CD4-positive, CD25-positive, alpha-beta regulatory T cell (primary cell): Measurements from ENCODE around the gene MAPK8. TPM values are rescaled to one million over a fixed set of nuclear protein-coding genes. Genes with fewer than 3 reads are reported as not detected.
A peak's percentile ranks its signal among the peaks of the same experiment; 100 is the strongest.

Experiments used
- ATAC-seq, 2 donors: fragments of 150-1000 bp; cut with Tn5 transposase; one replicate each; pipeline ENCODE4 v1.10.0; 2021; ENCODE audit warnings: low read depth in 2 of 2, moderate number of reproducible peaks in 2 of 2, moderate library complexity in 1 of 2
- DNase-seq, 3 donors: peaks; one replicate each; pipeline versions ENCODE4 v3.0.0 to v3.0.0-alpha.2; 2012 to 2022; ENCODE audit warnings: mixed read lengths in 1 of 3
- H3K27ac ChIP-seq: one replicate; pipeline ENCODE4 v1.7.0; 2013; ENCODE audit warnings: mild to moderate bottlenecking, low read length; ENCODE audit not compliant: insufficient read depth, poor library complexity, severe bottlenecking
- H3K27me3 ChIP-seq: one replicate; pipeline ENCODE4 v1.7.0; 2013; ENCODE audit warnings: low read length; ENCODE audit not compliant: control insufficient read depth, insufficient read depth
- H3K36me3 ChIP-seq: one replicate; pipeline ENCODE4 v1.7.0; 2013; ENCODE audit warnings: mild to moderate bottlenecking, low read length, moderate library complexity; ENCODE audit not compliant: control insufficient read depth, insufficient read depth
- H3K4me1 ChIP-seq: 2 replicates; pipeline ENCODE4 v1.7.0; 2013; ENCODE audit warnings: mild to moderate bottlenecking, low read length; ENCODE audit not compliant: insufficient read depth, control insufficient read depth, poor library complexity, severe bottlenecking
- H3K4me3 ChIP-seq: one replicate; pipeline ENCODE4 v1.7.0; 2013; ENCODE audit warnings: low read depth, mild to moderate bottlenecking, low read length, moderate library complexity
- H3K9me3 ChIP-seq, 2 experiments: 1 replicate in 1 of 2; 2 replicates in 1 of 2; pipeline ENCODE4 v1.7.0; 2013; ENCODE audit warnings: low read length in 2 of 2, mild to moderate bottlenecking in 1 of 2, moderate library complexity in 1 of 2; ENCODE audit not compliant: control insufficient read depth in 2 of 2
- H3K27ac Mint-ChIP-seq, 3 donors: one replicate each; pipeline ENCODE4 v1.8.0; 2020 to 2022; ENCODE audit warnings: mild to moderate bottlenecking in 3 of 3, mixed read lengths in 3 of 3, moderate library complexity in 2 of 3
- H3K27me3 Mint-ChIP-seq: one replicate; pipeline ENCODE4 v1.8.0; 2022; ENCODE audit warnings: mild to moderate bottlenecking, mixed read lengths
- H3K36me3 Mint-ChIP-seq: one replicate; pipeline ENCODE4 v1.8.0; 2020; ENCODE audit warnings: mixed read lengths
- H3K4me1 Mint-ChIP-seq, 4 donors: one replicate each; pipeline ENCODE4 v1.8.0; 2020 to 2022; ENCODE audit warnings: mixed read lengths in 4 of 4, mild to moderate bottlenecking in 1 of 4
- H3K4me3 Mint-ChIP-seq, 4 donors: one replicate each; pipeline ENCODE4 v1.8.0; 2020 to 2022; ENCODE audit warnings: mild to moderate bottlenecking in 4 of 4, mixed read lengths in 4 of 4, moderate library complexity in 3 of 4
- H3K9me3 Mint-ChIP-seq, 7 donors: one replicate each; pipeline ENCODE4 v1.8.0; 2020 to 2022; ENCODE audit warnings: mixed read lengths in 7 of 7, mild to moderate bottlenecking in 3 of 7, moderate library complexity in 2 of 7
- polyA plus RNA-seq, 4 donors: library from polyadenylated mRNA; unstranded; fragments of 300-500 nt; fragmentation: Illumina TruSeq; gene quantifications; one replicate each; pipeline ENCODE4 v1.2.3, GENCODE V29; 2021
- total RNA-seq: library from RNA; stranded (reverse); gene quantifications from one replicate; pipeline ENCODE4 v1.2.3, GENCODE V29; 2022

Gene MAPK8
- total and polyA plus RNA-seq, 5 donors from 2014 or later, result 19.8 to 34.5 (median 22.9) TPM

DNA sequence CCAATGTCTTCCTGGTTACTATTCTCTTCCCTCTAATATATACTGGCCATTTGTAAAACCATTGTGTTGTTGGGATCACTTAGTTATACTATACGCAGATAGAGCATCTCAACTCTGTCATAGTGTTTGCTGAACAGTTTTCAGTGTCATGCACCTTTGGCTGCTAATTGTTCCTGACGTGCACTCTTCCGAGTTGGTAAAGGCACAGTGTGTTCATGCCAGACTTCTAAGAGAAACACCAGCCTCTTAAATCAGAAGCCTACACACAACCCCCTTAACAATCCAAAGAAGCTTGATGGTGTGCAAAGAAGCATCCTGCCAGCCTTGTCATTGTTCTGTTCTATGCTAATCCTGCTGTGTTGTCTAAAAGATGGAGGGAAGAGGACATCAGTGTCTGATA lies 131.1 kb downstream of the MAPK8 start:
- Mint-ChIP-seq H3K27me3 (no peaks in the 10 kb centered on the region), H3K4me3 (no peak overlapping the region), H3K36me3 (peaks cover 23% of the 10 kb centered on the region), H3K27ac (no peak overlapping the region), H3K4me1 (no peaks in the 10 kb centered on the region), H3K9me3 (no peaks in the 10 kb centered on the region)
- ATAC-seq (no peak), DNase-seq (no peak)
- Histone ChIP-seq H3K4me1 (no peaks in the 10 kb centered on the region), H3K27ac (no peak overlapping the region), H3K9me3 (no peaks in the 10 kb centered on the region), H3K27me3 (no peaks in the 10 kb centered on the region), H3K4me3 (no peak overlapping the region), H3K36me3 (peaks cover 14% of the 10 kb centered on the region)

DNA sequence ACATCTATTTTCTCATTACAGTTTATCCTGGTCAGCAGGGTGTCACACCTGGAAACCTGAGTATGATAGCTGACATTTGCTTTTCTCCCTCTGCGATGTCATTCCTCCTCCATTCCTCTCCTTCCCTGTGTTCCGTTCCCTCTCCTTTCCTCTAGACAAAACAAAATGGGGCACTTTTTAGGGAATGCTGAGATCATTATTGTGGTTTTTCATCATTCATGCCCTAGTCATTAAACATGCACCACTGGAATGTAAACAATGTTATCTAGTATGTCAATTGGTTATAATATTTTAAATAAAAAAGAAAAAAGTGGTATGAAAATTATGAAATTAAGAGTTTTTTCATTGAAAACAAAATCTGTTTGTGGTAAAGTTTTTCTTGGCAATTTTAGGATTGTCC lies 132.6 kb downstream of the MAPK8 start:
- Mint-ChIP-seq H3K9me3 (no peaks in the 10 kb centered on the region), H3K27me3 (no peaks in the 10 kb centered on the region), H3K27ac (peak overlapping the region in 1 of 3 donors; percentile 87), H3K36me3 (peaks cover 16% of the 10 kb centered on the region), H3K4me1 (peaks cover 0 to 5% (median 0%) of the 10 kb centered on the region in 4 donors), H3K4me3 (no peak overlapping the region)
- no peaks in the 10 kb centered on the region for H3K4me1 ChIP-seq
- H3K27ac ChIP-seq, result no peak overlapping the region
- ATAC-seq (no peak), DNase-seq (no peak)
- no peaks in the 10 kb centered on the region for H3K27me3 ChIP-seq
- no peak overlapping the region for H3K4me3 ChIP-seq
- peaks cover 8% of the 10 kb centered on the region for H3K36me3 ChIP-seq
- no peaks in the 10 kb centered on the region for H3K9me3 ChIP-seq

DNA sequence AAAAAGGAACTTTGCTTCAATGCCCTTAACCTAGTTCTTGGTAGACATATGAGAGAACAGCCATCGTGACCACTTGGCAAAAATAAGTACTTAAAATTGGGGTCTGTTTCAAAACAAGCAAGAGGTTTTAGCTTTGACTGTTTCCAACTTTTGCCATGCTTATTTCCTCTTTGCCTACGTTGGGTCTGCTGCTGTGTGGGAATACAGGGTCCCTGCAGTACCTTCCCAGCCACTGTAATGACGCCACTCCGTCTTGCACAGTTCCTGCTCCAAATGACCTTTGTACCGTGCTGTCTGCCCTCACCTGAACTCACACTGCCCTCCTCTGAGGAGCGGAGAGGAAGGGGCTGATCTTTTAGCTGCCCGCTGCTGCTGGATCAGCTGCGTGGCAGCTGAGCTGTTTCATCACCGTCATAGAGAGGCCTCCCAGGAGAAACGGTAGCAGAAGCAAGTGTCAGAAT lies 133.1 kb downstream of the MAPK8 start:
- H3K36me3 Mint-ChIP-seq, result peaks cover 11% of the 10 kb centered on the region
- ATAC-seq, result no peak
- no peaks in the 10 kb centered on the region for H3K9me3 Mint-ChIP-seq

DNA sequence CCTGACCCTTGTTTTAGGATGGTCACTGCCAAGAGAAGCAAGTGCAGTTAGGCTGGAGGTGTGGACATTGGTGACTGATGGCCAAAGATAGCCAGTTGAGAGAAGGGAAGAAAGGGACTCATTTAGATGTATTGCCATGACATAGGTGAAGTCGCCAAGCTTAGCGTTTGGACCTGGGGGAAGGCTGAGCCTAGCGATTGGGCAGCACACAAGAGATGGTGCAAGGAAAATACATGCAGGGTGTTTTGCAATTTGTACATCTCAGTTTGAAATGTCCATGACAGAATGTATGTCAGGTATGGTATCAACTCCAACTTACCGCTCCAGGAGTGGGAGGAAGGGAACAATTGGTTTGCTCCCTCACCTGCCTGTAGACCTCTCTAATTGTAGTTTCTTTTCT lies 134.3 kb downstream of the MAPK8 start:
- Histone ChIP-seq H3K36me3 (no peaks in the 10 kb centered on the region), H3K27me3 (no peaks in the 10 kb centered on the region), H3K27ac (no peak overlapping the region), H3K9me3 (no peaks in the 10 kb centered on the region), H3K4me3 (no peak overlapping the region), H3K4me1 (no peaks in the 10 kb centered on the region)
- Mint-ChIP-seq H3K9me3 (no peaks in the 10 kb centered on the region), H3K36me3 (peaks cover 7% of the 10 kb centered on the region), H3K4me1 (peaks cover 0 to 5% (median 0%) of the 10 kb centered on the region in 4 donors), H3K4me3 (no peak overlapping the region), H3K27ac (no peak overlapping the region), H3K27me3 (peaks cover 4% of the 10 kb centered on the region)
- DNase-seq, result no peak
- ATAC-seq, result no peak

More for the DNA sequence above, 133.1 kb downstream of the MAPK8 start:
- H3K27ac ChIP-seq, result no peak overlapping the region
- DNase-seq, result no peak
- no peak overlapping the region for H3K27ac Mint-ChIP-seq
- H3K36me3 ChIP-seq, result peaks cover 7% of the 10 kb centered on the region
- H3K4me3 Mint-ChIP-seq, result no peak overlapping the region
- H3K4me3 ChIP-seq, result no peak overlapping the region
- H3K4me1 ChIP-seq, result no peaks in the 10 kb centered on the region
- no peaks in the 10 kb centered on the region for H3K27me3 ChIP-seq
- H3K4me1 Mint-ChIP-seq, result peaks cover 0 to 5% (median 0%) of the 10 kb centered on the region in 4 donors
- no peaks in the 10 kb centered on the region for H3K27me3 Mint-ChIP-seq
- no peaks in the 10 kb centered on the region for H3K9me3 ChIP-seq

DNA sequence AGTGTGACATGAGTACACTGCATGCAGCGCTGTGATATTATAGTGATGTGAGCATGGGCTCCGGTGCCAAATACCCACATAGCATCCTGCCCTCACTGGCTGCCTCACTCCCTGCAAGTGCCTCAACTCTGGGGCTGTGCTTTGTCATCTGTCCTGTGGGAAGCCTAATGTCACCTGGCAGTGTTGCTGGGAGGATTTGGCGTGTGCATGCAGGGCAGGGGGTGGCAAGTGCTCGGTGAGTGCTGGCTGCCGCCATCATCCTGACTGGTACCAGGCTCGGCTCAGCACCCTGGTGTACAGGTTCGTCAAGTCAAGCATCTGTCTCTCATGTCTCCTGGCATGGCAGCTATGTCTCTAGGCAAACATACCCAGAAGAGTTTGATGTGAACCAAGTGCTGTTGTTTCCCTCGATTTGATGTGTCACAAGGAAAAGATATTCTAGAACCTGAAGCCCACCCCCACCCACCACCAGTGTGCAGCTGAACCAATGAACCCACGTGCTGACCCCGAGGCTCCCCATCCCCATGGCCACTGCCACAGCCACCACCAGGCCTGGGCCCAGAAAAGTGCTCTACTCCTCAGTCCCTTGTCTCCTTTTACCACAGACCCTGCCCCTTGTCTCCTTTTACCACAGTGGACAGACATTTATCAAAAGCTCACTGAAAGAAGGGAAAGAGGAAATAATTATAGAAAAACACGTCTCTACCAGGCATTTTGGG lies 135.8 kb downstream of the MAPK8 start:
- Mint-ChIP-seq H3K36me3 (peaks cover 4% of the 10 kb centered on the region), H3K27ac (no peak overlapping the region), H3K4me1 (peaks cover 0 to 5% (median 0%) of the 10 kb centered on the region in 4 donors), H3K4me3 (no peak overlapping the region), H3K27me3 (peaks cover 4% of the 10 kb centered on the region), H3K9me3 (no peaks in the 10 kb centered on the region)
- no peak for DNase-seq
- no peaks in the 10 kb centered on the region for H3K4me1 ChIP-seq
- H3K27ac ChIP-seq, result no peak overlapping the region
- H3K4me3 ChIP-seq, result no peak overlapping the region
- H3K36me3 ChIP-seq, result no peaks in the 10 kb centered on the region
- no peaks in the 10 kb centered on the region for H3K9me3 ChIP-seq
- peak in 1 of 2 donors; percentile 15 for ATAC-seq
- no peaks in the 10 kb centered on the region for H3K27me3 ChIP-seq

DNA sequence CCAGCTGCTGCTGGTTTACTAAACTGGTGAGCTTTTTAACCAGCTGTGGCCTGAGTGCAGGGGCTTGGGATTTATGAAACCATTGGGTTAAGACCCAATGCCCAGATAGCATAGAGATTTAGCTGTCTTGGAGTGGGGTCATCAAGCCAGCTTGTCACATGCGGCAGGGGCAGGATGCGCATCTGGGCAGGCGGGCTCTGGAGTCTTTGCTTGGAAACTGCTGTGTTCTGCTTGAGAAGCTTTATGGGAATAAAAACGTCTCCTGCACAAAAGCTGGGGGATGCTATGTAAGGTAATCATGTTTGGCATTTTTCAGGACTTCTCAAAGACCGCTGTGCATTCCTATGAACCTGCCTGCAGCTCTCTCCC lies 136.3 kb downstream of the MAPK8 start:
- Histone ChIP-seq H3K27ac (no peak overlapping the region), H3K36me3 (no peaks in the 10 kb centered on the region), H3K4me3 (no peak overlapping the region), H3K27me3 (no peaks in the 10 kb centered on the region), H3K9me3 (no peaks in the 10 kb centered on the region), H3K4me1 (no peaks in the 10 kb centered on the region)
- Mint-ChIP-seq H3K27me3 (peaks cover 4% of the 10 kb centered on the region), H3K27ac (no peak overlapping the region), H3K36me3 (peaks cover 4% of the 10 kb centered on the region), H3K4me1 (peaks cover 0 to 5% (median 0%) of the 10 kb centered on the region in 4 donors), H3K9me3 (no peaks in the 10 kb centered on the region), H3K4me3 (no peak overlapping the region)
- ATAC-seq (no peak), DNase-seq (no peak)

DNA sequence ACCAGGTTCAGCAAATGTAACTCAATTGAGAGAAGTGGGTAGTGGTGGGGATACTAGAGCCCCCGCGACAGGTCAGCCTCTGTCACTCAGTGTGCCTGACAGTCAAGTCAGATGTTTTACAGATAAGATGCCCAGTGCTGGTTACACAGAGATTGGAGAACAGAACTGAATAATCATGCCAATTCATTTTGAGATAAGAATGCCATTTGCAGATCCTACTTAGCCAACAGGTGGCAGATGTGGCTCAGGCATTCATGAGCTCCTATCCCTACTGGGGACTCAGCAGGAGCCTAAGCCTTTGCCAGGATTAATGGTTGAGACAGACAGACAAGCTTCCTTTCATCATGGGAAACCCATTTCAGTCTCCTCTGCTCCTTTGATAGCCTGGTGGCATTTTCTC lies 137.8 kb downstream of the MAPK8 start:
- ATAC-seq (no peak), DNase-seq (no peak)
- no peak overlapping the region for H3K27ac Mint-ChIP-seq
- H3K27me3 Mint-ChIP-seq, result peaks cover 4% of the 10 kb centered on the region
- H3K9me3 ChIP-seq, result no peaks in the 10 kb centered on the region
- H3K9me3 Mint-ChIP-seq, result no peaks in the 10 kb centered on the region
- peaks cover 0 to 5% (median 0%) of the 10 kb centered on the region in 4 donors for H3K4me1 Mint-ChIP-seq
- H3K4me3 Mint-ChIP-seq, result no peak overlapping the region
- H3K27ac ChIP-seq, result no peak overlapping the region
- no peaks in the 10 kb centered on the region for H3K36me3 ChIP-seq
- H3K27me3 ChIP-seq, result no peaks in the 10 kb centered on the region
- no peak overlapping the region for H3K4me3 ChIP-seq
- H3K36me3 Mint-ChIP-seq, result no peaks in the 10 kb centered on the region
- no peaks in the 10 kb centered on the region for H3K4me1 ChIP-seq
